ENCODE measurements around the gene IRX5.

IRX5 gene

GRCh38 chr16:54952195-54952594, 21.5 kb downstream of the IRX5 start:
- DNase-seq: no peak

- DNase-seq: no peak
These were observed 22.8 kb downstream of the IRX5 start for GRCh38 chr16:54953461-54953860.

- DNase-seq: no peak
These were observed 23.6 kb downstream of the IRX5 start for GRCh38 chr16:54954220-54954619.

- no peak for DNase-seq
These were observed 25.1 kb downstream of the IRX5 start for GRCh38 chr16:54955757-54956156.

- no peak for DNase-seq
These were observed 26.9 kb downstream of the IRX5 start for GRCh38 chr16:54957403-54958166.

- DNase-seq: no peak
These were observed 31.4 kb downstream of the IRX5 start for GRCh38 chr16:54962045-54962444.

GRCh38 chr16:54964239-54964638, 33.6 kb downstream of the IRX5 start:
- no peak for DNase-seq

GRCh38 chr16:54965464-54965863, 34.8 kb downstream of the IRX5 start:
- DNase-seq: no peak

- no peak for DNase-seq
These were observed 37.3 kb downstream of the IRX5 start for GRCh38 chr16:54968011-54968410.

- no peak for DNase-seq
These were observed 38.1 kb downstream of the IRX5 start for GRCh38 chr16:54968784-54969183.

GRCh38 chr16:54970016-54970415, 39.4 kb downstream of the IRX5 start:
- no peak for DNase-seq

GRCh38 chr16:54974367-54974766, 43.7 kb downstream of the IRX5 start:
- DNase-seq: no peak

GRCh38 chr16:54976651-54977200, 46.1 kb downstream of the IRX5 start:
- no peak for DNase-seq

- DNase-seq: no peak
These were observed 46.5 kb downstream of the IRX5 start for GRCh38 chr16:54977211-54977610.

GRCh38 chr16:54980821-54981220, 50.2 kb downstream of the IRX5 start:
- DNase-seq: no peak
